EL (cell line): ENCODE results near the gene C3orf20.

Experiments used
- DNase-seq: peaks from one replicate; pipeline ENCODE4 v3.0.0-alpha.2; 2016

Gene C3orf20

DNA sequence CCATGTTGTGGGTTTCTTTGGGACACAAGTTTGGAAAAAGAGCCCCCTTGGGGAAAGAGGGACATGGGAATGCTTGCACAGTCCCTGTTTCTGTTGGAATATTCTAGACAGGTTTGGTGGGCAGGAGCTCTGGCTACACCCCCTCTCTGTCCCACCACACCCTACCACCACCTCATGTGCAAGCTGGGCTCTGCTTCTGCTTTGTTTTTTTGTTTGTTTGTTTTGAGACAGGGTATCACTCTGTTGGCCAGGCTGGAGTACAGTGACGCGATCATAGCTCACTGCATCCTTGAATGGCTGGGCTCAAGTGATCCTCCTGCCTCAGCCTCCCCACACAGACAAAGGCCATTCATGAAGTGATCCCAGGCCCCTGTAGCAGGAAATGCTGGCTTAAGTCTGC, 86.9 kb downstream of the C3orf20 start:
- DNase-seq, result no peak

DNA sequence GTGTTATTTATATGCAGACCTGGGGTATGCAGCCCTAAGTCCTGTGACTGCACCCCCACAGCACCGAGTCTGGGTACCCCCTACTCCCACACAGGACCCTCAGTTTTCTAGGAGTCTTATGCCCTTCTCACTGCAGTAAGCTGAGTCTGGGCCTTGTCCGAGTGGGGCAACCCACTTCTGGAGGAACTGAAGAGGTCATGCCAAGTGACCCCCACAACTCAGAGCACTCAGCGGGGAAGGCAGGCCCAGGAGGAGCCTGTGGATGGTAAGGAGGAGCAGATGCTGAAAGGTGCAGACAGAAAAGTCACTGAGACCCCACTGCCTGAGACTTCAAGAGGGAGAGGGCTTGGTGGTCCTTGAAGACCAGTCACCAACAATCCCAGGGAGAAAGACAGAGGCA, 87.8 kb downstream of the C3orf20 start:
- DNase-seq, result no peak

DNA sequence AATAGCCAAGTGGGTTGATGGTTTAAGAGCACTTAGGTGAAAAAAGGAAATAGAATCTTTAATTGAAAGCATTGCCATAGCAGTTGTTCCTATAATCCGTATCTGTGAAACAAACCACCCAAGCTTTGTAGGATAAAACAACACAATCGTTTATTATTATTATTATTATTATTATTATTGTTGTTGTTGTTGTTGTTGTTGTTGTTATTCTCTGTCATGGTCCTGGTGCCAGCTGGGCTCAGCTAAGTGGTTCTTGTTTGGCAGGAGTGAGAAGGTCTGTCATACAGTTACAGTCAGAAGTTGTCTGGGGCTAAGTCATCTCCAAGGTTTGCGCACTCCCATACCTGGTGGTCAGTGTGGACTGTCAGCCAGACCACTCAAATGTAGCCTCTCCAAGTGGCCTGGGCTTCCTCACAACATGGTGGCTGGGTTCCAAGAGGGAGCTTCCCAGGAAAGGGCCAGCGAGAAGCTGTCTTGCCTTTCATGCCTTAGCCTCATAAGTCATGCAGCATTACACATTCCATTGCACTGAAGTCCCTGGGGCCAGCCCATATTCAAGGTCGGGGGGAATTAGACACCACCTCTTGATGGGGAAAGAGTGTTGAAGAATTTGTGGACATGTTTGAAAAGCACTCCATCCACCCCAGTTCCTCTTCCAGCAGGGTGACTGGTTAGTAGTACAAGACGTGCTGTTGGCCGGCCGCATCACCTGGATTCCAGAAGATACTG, 89.6 kb downstream of the C3orf20 start:
- peak; percentile 18 for DNase-seq

DNA sequence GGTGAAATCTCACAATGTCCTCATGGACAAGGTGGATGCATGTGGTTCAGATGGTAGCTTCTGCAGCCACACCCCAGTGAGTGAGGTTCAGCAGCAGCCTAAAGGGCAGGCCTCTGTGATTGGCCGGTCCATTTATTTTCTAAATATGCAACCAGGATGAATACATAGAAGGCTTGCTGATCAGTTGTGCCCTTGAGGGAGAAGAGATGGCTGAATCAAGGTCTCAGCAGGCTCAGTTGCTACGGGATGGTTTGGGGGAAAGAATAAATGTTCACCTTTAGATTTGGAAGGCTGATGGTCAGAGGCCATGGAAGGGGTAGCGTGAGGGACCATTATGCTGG, 90.1 kb downstream of the C3orf20 start:
- no peak for DNase-seq

DNA sequence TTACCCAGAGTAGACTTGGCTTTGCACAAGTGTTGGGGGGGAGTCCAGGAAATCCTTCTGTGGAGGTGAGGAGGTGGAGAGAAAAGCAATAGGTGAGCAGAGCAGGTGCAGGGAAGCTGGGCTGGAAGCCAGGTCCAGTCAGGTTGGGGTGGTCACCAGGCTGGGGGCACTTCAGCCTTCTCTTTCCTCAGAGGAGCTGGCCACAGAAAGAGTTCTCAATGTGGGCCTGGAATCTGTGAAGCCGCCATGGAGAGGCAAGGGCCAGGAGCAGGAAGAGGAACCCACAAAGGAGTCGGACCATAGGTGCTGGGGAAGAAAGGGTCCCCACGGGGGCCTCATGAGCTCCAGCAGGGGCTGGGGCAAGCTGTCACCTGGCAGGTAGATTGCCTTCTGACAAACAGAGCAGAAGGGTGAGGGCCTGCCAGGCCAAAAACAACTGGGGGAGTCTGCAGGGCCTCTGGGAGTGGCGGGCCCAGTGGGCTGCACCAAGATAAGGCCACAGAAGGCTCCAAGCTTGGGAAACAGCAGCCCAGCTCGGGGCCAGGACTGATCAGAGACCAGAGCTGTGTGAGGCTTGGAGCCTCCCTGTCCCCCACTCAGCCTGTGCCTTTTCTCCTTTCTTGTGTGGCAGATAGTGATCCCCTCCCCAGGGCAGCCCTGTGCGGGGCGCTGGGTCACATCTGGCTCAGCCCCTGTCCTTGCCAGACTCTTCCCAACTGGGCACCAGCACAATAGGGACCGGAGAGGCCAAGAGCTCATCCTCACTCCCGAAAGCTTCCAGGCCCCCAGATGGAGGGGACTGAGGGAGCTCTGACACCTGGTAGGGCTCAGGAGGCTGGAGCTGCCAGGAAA, 90.9 kb downstream of the C3orf20 start:
- DNase-seq, result no peak

DNA sequence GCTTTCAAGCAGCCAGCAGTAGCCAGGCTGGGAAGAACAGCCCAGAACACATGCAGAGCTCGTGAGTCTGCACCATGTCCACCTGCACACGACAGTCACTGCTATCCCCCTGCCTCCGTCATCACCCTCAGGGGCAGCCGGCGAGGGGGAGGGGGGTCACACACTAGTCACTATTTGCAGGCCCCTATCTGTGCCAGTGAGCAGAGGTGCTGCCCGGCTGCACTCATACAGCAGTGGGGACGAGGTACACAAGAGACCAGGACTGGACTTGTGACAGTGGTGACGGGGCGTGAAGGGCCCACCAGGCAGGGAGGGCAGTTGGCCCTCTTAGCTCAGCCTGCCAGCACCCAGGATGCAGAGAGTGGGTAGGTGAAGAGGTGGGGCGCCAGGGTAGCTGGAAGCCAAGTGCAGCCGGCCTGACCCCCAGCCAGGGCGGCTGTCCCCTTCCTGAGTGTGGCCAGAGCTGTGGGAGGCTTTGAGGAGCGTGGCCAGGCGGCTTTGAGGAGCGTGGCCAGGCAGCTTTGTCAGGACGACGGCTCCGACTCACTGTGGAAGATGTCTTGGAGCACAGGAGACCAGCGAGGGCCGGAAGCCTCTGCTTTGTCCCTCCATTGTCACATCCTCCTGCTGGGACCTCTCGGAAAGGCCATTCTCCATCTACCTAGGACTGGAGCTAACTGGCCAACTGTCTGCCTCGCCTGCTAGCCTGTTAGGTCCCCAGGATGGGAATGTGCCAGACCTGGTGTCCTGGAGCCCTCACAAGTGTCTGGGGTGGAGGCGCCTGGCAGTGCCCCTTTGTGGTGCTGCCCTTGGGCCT, 91.7 kb downstream of the C3orf20 start:
- DNase-seq, result no peak

DNA sequence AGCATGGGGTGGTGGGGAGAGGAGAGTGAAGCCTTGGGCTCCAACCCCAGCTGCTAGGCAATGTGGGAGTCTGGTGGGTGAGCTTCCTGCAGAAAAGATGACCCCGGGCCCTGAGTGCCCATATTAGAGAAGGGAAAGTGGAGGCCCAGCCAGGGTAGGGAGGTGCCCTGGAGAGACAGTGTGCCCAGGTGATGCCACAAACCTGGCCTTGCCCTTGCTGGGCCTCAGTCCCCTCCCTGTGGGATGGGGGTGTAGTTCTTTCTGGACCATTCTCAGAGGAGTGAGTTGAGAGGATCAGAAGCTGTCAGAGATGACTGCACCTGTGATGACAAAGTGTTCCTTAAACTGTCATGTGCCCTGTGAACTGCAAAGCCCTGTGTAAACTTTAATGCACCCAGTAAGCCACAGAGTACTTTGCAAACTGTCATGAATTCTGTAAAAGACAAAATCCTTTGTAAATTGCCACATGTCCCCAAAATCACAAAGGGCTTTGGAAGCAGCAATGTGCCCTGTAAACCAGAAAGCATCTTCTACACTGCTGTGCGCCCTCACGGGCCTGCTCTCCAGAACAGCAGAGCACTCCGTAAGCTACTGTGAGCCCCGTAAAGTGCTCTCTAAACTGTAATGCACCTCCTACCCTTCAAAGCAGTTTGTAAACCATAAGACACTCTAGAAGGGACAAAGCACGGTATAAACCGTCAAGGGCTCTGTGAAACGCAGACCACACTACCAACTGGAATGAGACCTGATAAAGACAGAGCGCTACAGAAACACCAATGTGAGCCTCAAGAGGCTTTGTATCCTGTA, 92.5 kb downstream of the C3orf20 start:
- no peak for DNase-seq

DNA sequence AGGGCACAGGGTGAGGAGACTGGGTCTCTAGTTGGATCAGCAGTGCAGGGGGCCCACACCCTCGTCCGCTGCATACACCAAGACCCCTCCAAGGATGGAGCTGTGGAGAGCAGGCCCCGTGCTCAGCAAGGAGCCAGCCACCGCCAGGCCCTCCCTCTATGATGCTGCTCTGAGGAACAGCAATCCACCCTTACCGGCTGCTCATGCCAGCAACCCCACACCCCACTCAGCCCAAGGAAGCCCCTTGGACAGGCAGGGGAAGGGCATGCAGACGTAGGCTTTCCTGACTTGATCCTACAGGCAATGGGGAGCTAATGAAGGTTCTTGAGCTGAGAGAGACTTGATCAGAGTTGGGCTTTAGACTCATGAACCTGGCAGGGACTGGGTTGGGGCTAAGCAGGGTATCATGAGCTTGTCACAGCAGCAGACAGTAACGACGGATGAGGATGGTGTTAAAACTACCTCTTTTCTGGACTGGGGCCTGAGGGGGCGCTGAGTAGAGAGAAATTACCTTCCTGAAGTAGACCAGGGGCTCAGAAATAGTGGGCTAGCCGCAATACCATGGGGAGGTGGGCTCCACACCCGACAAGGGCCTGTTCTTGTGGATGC, 93.3 kb downstream of the C3orf20 start:
- no peak for DNase-seq

DNA sequence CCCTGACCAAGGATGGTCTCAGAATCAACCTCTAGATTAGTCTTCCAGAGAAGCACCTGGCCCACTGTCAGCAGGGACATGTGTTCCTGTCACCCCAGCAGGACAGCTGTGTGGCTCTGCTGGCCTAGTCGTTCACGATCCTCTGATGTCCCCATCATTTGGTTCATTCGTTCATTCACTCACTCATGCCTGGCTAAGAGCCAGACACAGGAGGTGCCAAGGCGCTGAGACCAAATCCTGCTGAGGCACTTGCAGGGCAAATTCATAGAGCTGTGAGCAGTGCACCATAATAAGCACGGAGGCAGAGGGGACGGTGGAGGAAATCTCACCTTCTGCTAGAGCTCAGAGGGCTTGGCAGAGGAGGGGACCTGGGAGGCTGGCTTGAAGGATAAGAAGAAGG, 93.9 kb downstream of the C3orf20 start:
- no peak for DNase-seq

DNA sequence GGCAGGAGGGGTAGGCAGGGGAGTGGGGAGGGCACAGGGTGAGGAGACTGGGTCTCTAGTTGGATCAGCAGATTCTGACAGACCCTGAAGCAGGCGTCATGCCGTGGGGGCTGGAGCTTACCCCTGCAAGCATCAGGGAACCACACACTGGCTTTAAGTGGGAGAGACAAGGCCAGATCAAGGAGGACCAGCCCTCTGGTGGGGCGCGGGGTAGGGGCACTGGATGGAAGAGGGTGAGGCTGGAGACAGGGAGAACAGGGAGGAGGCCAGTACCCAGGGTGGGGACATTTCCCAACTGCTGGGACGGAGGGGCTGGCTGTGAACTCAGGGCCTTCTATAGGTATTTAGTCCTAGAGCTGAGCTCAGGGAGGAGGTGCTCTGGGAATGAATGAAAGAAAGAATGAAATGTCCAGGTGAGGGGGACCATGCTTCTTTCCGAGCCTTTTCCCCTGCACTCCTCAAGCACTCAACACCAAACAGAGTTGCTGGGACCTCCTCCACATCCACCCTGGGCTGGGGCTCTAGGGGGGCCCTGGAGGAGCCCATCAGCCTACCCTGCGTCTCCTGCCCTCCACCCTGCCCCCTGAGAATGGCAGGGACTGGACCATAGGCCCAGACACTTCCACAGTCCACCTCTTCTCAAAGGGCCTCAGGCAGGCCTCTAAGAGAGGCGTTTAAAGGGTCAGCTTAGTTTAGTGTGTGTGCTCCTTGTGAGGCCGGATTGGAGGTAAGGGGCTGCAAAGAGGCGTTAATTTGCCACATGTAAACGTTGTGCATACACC, 94.8 kb downstream of the C3orf20 start:
- no peak for DNase-seq

DNA sequence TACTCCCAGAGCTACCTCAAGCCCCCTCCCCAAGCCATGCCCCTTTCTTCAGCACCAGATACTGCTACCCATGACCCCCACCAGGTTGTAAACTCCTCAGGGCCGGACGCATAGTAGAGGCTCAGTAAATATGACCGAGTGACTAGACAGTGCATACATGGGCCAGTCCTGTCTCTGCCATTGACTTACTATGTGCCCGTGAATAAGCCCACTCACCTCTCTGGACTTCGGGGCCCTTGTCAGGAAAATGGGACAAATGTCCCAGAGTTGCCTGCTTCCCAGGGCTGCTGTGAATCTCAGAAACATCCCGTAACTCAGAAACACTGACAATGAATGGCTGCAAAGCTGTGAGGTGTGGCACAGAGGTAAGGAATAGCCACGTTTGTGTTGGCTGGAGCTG, 95.7 kb downstream of the C3orf20 start:
- no peak for DNase-seq

DNA sequence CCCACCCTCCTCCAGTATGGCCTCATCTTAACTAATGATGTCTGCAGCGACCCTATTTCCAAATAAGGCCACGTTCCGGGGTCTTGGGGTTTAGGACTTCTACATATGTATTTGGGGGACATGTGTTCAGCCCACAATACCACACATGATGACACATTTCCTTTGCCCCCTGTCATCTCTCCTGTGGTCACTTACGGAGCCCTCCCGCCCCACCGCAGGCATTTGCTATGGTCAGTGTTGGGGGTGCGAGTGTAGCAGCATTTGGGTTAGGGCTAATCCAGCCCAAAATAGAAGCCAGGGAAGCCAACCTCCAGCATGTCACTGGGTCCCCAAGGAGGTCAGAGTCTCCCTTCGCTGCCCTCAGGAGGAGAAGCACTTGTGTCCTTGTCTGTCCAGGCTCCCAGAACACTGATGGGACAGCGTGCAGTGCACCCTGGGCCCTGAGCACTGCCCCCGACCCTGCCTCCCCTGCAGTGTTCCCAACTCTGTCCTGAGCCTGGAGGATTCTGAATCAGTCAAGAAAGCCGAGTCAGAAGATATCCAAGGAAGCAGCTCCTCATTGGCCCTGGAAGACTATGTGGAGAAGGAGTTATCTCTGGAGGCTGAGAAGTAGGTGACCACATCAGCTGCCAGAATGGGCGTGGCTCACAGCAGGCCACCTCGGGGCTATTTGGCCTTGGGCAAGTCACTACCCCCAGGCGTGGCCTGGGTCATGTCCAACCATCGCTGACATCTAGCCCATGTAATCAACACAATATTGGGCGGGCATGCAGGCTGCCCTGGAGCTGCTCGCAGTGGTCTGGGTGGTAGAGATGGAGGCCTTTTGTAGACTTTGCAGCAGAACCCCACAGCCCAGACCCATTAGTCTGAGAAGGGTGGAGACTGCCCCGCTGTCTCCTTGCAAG, 96.9 kb downstream of the C3orf20 start:
- DNase-seq, result no peak

DNA sequence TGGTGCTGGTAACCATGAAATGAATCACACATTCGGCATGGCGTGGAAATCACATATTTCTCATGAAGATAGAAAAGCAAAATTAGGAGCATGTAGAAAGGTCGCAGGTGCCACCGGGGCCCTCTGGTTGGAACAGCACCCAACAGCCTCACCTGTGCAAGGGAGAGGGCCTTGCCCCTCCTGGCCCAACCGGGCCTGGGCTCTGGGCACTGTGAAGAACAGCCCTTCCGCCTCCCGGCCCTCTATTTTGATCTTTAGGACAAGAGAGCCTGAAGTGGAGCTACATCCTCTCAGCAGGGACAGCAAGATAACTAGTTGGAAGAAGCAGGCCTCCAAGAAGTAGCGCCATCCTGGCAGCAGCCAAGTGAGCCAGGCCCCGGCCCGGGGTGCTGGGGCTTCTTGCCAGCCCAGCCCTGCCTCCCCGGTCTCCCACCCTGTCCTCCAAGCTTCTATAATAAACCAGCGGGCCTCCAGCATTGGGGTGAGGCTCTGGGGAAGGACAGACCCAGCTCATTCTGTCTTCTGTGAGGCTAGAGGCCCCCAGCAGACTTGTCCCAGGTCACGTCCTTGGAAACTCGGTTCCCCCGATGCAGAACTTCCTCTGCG, 97.7 kb downstream of the C3orf20 start:
- no peak for DNase-seq

DNA sequence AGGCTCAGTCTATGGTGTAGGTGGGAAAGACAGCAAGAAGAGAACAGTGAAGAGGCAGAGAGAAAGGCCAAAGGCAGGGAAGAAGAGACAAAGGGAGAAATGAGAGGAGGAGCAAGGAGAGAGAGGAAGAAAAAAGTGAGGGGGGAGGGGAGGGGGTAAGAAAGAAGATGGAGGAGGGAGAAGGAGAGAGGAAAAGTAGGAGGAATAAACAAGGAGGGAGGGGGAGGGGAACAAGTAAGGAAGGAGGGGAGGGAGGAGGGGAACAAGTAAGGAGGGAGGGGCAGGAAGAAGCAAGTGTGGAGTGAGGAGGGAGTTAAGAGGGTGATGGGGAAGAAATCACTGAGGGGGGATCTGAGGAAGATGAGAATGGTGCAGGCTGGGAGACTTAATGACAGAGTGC, 98.3 kb downstream of the C3orf20 start:
- DNase-seq, result no peak

DNA sequence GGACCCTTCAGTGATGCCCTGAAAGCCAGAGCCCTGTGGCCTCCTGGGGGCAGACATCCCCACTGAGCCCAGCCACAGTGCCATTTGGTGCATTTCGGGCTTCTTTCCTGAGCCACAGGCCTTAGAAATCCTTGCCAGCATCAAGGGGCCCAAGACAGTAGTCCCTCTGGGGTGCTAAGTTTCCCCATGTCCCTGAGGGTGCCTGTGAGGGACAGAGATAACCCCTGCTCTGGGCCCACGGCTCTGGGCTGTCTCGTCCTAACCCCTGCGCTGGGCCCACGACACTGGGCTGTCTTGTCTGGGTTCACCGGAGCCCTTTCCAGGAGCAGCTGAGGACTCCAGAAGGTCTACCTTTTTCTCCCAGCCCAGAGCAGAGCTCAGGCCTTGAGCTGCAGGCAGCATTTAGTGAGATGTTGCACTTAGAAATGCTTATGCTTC, 98.8 kb downstream of the C3orf20 start:
- no peak for DNase-seq

DNA sequence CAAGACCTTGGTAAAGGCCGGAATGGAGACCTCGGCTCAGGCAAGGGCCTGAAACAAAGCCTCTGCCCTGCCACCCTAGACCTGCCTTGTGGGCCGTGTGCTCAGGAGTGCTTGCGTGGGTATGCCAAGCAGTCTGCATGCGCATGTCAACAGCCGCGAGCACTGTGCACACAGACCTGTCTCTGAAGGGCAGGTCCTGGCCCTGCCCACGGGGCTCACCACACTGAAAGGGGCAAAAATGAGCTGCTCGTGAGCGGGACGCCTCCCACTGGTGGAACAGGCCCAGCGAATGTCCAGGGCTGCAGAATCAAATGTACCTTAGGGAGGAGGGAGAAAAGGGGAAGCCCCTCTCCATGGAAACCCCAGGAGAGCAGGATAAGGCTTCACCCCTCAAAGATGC, 99.5 kb downstream of the C3orf20 start:
- no peak for DNase-seq

DNA sequence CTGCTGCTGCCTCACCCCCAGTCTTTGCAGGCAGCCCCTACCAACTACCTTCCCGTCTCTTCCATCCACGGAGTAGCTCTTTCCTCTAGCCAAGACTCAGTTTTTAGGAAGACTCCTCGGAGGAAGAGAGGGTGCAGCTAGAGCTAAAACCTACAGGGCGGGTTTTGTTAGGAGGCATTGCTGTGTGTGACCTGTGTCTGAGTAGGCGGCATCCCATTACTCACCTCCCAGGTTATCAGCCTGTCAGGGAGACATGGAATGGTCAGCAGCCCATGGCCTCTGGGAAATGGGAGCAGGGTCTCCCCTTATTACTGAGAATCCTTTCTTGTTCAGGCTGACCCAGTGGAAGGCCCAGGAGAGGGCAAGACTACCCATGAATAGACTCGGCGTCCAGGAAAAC, 100.1 kb downstream of the C3orf20 start:
- no peak for DNase-seq

DNA sequence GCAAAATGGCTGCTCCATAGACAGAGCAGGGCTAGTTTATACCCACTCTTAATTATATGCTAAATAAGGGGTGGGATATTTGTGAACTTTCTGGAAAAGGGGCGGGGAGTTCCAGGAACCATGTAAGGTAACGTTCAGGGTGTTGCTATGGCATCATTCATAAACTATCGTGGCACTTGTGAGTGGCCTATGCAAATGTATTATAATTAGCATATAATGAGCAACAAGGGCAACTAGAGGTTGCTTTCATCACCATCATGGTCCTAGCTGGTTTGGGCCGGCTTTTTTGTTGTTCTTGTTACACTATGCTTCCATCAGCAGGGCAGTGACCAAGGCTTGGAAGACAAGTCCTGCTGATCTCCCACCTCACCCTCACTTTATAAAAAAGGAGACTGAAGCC, 100.6 kb downstream of the C3orf20 start:
- no peak for DNase-seq

DNA sequence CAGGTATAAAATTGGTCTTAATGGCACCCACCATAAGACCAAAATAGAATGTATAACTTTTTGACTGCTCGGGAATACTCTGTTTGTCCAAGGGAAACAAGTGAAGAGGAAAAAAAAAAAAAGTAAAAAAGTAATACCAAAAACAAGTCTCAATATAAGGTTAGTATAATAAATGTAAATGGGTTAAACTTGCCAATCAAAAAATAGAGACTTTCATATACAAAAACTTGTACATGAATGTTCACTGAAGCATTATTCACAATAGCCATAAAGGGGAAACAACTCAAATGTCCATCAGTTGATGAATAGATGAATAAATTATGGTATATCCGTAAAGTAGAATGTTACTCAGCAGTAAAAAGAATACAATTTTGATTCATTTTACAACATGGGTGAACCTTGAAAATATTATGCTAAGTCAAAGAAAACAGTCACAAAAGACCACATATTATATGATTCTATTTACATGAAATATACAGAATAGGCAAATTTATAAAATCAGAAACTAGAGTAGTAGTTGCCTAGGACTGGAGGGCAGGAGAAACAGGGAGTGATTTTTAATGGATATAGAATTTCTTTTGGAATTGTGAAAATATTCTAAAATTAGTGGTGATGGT, 104.2 kb downstream of the C3orf20 start:
- DNase-seq, result no peak
